Activated CD4-positive, alpha-beta T cell treated with anti-CD3 and anti-CD28 coated beads, Interleukin-2, amount 50 U/mL, for 24 hours (primary cell): Measurements from ENCODE around the gene OGG1.

Experiments
- DNase-seq, 2 donors: peaks; one replicate each; pipeline ENCODE4 v3.0.0-alpha.2; 2020; ENCODE audit warnings: low read depth in 1 of 2, low spot score in 1 of 2

OGG1 gene

DNA sequence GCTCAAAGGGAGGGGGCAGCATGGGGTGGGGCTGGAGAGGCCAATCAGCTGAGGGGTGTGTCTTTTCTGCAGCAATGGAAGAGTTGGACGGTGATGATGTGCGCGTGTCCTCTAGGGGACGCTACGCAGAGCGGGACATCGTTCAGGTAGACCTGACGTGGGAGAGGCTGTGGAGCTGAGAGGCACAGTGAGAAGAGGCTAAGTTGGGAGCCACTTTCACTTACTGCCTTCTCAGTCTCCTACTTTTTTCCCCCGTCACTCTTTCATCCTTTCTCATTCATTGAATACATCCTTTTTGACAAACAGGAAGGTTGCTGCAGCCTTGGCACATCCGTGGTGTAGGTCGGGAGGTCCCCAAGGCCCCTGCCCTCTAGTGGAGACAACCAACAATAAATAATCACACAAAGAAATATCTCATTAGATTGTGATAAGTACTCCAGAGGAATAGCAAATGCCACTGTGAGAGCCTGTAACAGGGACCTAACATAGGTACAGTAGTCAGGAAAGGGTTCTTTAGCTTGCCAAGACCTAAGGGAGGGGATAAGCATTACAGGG is 22.6 kb upstream of the OGG1 start:
- no peak for DNase-seq

DNA sequence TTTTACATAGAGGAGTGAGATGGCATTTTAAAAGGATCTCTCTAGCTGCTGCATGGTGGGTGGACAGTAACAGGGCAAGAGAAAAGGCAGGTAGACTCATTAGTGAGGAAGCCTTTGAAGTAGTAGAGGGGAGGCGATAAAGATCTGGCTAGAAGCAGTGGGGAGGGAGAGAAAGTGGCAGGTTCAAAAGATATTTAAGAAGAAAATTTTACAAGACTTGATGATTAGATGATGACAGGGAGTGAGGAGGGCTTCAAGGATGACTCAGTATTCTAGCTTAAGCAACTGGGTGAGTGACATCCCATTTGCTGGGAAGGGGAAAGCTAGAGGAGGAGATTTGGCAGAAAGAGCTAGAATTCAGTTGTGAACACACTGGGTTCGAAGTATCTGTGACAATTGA is 22.0 kb upstream of the OGG1 start:
- DNase-seq: no peak

DNA sequence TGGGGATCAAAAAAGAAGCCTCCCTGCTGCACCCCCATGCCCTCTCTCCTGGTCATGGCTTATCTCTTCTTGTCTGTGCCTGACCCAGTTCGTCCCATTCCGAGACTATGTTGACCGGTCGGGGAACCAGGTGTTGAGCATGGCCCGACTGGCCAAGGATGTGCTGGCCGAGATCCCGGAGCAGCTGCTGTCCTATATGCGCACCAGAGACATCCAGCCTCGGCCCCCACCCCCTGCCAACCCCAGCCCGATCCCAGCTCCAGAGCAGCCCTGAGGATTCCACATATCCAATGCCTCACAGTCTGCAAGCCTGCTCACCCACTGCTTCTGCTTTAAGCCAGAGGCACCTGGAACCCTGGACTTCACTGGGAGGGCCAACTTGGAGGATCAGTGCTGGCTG is 20.3 kb upstream of the OGG1 start:
- DNase-seq: no peak

GRCh38 chr3:9730657-9731205 is 19.0 kb upstream of the OGG1 start:
- peak in 1 of 2 donors; percentile 40 for DNase-seq

DNA sequence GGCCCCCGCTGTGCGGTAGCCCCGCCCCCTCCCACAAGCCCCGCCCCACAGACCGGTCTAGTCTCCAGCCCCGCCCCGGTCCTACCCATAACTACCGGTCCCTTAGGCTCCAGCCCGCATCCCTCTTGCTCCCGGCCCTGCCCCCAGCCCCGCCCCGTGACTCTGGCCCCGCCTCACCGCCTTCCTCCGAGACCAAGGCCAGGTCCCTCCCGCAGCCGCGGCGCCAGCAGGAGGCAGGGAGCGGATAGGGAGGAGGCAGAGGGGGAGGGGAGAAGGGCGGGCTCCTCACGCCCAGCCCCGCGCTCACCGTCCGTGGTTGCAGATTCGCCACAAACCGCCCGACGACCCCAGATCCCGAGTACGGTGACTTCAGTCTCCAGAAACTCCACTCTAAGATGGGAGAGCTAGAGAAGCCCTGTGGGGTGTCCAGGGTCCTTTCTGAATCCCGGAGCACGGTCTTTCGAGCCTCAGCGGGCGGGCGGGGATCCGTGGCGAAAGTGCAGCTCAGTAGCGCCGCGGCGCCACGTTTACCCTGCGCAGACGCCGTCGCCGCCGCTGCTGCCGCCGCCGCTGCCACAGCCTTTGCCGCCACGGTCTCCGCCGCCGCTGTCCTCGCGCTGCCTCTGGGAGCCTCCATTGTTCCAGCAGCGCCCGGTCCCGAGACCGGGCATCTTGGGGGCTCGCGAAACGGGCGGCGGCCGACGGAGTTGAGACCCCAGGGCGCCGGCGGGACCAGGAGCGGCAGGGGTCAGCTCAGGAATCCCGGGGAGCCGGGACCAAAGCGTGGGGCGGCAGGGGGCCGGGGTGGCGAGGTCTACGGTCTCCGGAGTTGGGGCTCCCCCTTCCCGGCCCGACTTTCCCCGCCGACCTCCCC is 18.3 kb upstream of the OGG1 start, which contains the start of gene BRPF1:
BRPF1 (plus strand) TSS at position 530 of the 874 bp plus-strand sequence. CDS start 2,406 bp downstream, outside the sequence.
- DNase-seq: peak; percentile 99

DNA sequence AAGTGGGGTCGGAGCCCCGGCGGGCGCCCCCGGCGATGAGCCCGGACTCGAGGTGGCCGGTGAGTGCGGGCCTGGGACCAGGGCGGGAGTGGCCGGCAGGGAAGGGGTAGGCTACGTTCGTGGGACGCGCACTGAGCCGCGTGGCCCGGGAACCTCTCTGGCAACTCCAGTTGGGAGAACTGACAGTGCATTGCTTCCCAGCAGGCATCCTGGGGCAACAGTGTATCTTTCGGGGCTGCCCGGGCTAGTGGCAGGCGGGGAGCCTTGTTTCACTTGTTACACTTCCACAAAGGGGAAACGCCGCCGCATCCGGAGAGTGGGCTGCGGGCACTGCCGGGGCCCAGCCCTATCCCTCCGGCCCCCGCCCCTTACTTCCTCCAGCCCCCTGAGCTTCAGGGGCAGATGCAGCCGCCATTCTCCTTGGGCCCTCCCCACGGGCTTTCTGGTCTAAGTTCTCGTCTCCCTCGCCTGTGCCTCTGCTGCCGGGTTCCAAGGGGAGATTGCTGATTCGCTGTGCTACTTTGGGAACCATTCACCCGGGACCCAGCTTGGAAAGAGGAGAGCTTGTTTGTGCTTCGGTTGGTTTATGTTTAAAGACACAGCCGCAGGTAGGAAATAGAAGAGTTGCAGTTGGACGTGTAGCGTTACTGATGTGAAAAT is 17.5 kb upstream of the OGG1 start:
- DNase-seq: no peak

GRCh38 chr3:9732740-9733115 is 17.0 kb upstream of the OGG1 start:
- DNase-seq: no peak

DNA sequence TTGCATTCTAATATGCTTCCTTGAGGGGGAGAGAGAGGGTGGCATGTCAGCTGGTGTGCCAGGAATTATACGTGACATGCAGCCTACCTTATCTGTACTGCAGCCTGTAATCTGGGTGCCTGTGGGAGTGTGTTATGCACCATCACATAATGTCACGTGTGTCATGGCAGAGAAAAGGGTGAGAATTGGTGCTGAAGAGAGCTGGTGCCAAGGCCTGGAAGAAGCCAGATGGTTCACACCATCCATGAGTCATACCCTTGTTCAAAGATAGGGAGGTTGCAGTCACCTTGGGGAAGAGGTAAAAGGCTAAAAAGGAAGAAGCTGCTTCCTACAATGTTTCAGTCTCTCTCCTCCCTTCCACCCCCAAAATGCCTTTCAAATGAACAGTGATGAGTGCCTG is 12.9 kb upstream of the OGG1 start:
- DNase-seq: no peak

- no peak for DNase-seq
Observed at GRCh38 chr3:9739181-9739580, 10.6 kb upstream of the OGG1 start.

GRCh38 chr3:9742560-9742959 is 7.2 kb upstream of the OGG1 start:
- DNase-seq: no peak

GRCh38 chr3:9743548-9743947 is 6.2 kb upstream of the OGG1 start:
- DNase-seq: no peak

DNA sequence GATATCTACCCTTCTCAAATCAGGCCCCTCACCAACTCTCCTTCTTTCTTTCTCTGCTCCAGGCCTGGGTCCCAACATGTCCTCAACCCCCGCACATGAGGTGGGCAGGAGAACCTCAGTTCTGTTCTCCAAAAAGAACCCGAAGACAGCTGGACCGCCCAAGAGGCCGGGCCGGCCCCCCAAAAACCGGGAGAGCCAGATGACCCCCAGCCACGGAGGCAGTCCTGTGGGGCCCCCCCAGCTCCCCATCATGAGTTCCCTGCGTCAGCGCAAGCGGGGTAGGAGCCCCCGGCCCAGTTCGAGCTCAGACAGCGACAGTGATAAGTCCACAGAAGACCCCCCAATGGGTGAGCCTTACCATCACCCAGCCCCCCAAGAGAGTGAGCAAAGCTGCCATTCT is 5.6 kb upstream of the OGG1 start:
- DNase-seq: no peak

DNA sequence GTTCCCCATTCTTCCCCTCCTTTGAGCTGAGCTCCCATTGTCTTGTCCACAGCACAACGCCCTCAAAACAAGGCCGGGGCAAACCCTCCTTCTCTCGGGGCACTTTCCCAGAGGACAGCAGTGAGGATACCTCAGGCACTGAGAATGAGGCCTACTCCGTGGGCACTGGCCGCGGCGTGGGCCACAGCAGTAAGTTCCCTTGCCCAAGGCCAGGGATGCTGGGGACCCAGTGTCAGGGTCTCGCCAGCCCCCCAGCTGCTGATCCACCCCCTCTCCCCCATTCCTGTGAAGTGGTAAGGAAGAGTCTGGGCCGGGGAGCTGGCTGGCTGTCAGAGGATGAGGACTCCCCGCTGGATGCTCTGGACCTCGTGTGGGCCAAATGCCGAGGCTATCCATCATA is 4.2 kb upstream of the OGG1 start:
- no peak for DNase-seq

- no peak for DNase-seq
Observed at GRCh38 chr3:9746330-9746729, 3.4 kb upstream of the OGG1 start.

GRCh38 chr3:9747267-9747666 is 2.5 kb upstream of the OGG1 start:
- no peak for DNase-seq

DNA sequence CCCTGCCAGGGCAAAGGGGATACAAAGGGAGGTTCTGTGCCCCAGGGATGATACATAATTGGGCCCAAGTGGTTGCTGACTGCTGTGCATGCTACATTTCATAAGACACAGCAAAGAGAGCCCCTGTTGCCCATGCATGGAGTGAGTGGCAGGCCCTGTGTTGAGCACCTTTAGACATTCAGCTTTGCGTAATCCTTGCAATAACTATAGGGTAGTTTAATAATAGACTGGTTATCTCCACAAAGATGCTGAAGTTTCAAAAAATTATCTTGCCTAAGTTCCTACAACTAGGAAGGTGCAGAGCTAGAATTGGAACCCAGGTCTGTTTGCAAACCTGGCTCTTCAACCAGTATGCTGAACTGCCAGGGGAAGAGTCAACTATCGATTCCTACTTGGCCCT is 1.7 kb upstream of the OGG1 start:
- no peak for DNase-seq

GRCh38 chr3:9749296-9749644 is 482 bp upstream of the OGG1 start:
- no peak for DNase-seq

DNA sequence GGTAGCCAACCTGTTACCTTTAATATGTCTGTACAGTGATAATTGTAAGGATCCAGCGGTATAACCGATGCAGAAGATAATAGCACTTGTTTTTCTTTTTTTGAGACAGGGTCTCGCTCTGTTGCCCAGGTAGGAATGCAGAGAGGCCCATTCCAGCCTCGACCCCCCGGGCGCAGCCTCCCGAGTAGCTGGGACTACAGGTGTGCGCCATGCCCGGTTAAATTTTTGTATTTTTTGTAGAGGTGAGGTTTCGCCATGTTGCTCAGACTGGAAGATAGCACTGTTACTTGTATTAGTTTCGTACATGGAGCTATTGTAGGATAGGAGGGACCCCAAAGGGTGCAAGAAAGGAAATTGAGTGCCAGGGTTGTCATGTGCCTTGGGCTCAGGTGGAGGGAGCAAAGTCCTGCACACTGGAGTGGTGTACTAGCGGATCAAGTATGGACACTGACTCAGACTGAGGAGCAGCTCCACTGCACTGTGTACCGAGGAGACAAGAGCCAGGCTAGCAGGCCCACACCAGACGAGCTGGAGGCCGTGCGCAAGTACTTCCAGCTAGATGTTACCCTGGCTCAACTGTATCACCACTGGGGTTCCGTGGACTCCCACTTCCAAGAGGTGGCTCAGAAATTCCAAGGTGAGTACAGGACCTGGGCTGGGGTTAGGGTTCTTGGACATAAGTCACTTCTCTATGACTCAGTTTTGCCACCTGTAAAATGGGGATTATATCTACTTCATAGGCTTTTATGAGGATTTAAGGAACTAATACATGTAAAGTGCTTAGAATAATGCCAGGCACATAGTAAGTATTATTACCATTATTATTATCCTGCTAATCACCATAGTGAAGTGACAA is 1.0 kb downstream of the OGG1 start:
- DNase-seq: no peak

GRCh38 chr3:9754678-9755077 is 4.9 kb downstream of the OGG1 start:
- no peak for DNase-seq

DNA sequence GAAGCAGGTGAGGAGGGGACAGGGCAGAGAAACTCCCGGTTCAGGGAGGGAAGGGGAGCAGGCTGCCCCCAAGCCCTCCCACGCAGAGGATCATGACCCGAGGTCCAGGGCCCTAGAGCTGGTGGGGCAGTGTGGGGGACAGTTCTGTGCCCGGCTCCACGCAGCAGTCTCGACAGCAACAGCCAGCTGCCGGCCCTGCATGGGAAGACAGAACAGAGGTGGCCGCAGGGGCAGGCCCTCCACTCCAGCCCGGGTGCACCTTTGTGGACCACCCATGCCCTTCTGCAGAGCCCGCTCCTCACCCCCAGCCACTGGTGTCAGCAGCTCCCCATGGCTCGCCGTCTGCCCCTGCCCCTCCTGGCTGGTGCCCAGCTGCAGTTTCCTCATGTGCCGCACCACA is 7.7 kb downstream of the OGG1 start:
- DNase-seq: no peak
